T-helper 22 cell (primary cell): ENCODE results near the gene MIOX.
"Not testable (repeated sequence)": the region's sequence is repeated elsewhere in the genome, so short reads cannot be mapped to it uniquely, and the experiment has no call there.

Source experiments
- DNase-seq: peaks from one replicate; pipeline ENCODE4 v3.0.0-alpha.2; 2020; ENCODE audit warnings: low read depth

The MIOX gene

DNA sequence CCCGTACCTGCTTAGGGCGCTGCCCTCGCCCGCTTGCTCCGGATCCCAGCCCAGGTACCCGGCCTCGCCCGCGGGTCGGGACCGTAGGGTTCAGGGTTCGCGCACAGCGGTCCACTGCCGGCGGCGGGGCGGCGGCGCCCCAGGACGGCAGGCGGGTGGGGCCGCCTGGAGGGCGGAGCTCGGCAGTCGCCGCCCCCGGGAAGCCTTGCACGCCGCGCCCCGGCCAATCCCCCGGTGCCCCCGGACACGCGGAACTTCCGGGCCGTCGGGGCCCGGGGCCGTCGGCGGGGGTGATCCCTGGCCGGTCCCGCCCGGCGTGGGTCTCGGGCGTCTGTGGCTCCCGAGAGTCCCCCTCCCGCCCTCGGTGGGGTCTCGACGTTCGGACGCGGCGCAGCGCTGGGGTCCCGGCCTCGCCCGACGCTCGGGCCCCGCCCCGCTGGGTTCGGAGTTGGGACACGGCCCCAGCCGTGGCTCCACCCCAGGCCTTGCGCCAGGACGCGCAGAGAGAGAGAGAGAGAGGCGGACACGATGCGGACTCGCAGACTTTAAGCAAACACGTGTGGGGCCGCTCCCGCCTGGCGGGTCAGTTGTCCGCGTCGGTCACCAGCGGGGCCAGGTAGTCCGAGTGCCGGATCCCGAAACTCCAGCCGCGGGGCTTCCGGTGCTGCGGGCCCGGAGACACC is 43.4 kb downstream of the MIOX start, which contains the start of gene TYMP:
Gene TYMP, minus strand, starts transcription at position 116 of the 683 bp plus-strand sequence. CDS start 303 bp downstream, outside the sequence.
- peak; percentile 51 for DNase-seq

DNA sequence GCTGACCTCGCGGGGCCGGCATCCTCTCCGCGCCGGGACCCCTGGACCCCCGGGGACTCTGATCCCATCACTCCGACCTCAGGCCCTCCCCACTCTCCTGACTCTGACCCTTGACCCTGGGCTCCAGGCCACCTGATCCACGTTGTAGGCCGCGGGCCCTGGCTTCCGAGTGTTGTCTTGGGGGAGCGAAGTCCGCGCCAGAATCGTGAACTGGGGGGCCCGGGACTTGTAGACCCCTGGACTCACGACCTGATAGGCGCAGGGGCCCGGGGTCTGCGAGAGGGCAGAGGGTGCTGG is 43.9 kb downstream of the MIOX start:
- no peak for DNase-seq

DNA sequence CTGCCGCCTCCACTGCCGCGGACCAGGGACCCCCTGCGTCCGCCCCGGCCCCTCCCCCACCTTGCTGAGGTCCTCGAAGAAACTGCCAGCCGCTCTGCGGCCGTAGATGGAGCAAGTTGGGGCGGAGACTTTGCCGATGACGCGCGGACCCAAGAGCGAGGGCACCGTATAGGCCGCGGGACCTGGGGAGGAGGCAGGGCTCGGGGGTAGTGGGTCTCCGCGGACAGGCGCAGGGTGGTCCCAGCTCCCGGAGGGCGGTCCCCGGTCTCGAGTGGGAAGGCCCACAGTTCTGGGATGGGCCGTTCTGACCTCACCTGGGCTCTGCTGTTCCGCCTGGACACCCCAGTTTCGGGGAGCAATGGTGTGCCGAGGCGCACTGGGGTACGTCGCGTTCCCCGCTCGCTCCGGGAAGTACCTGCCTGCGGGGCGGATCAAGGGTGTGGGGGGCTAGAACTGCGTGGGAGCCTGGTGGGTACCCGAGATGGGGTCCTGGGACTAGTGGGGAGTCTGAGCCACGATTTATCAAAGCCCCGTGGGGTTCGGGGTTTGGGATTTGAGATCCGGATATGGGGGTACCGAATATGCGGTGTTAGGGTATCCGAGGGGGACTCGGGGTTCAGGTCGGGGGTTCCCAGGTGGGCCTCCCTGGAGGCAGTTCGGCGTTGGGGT is 44.4 kb downstream of the MIOX start:
- DNase-seq, result peak; percentile 59

DNA sequence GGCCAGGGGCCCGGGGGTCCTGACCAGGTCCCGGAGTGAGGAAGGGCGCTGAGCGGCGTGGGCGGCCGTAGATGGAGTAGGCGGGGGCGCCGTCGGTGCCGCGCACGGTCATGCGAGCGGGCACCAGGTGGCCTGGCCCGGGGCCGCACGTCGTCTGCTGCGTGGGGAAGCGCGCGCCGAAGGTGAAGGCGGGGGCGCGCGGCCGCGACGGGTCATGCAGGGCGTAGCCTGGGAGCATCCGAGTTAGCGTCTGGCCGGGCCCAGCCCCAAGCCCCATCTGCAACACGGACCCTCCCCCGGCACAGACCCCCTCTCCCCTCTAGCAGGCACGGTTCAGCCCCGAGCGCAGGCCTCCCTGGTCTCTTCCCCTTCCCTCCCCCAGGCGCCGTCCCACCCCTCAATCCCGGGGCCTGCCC is 44.9 kb downstream of the MIOX start:
- DNase-seq, result peak; percentile 25

DNA sequence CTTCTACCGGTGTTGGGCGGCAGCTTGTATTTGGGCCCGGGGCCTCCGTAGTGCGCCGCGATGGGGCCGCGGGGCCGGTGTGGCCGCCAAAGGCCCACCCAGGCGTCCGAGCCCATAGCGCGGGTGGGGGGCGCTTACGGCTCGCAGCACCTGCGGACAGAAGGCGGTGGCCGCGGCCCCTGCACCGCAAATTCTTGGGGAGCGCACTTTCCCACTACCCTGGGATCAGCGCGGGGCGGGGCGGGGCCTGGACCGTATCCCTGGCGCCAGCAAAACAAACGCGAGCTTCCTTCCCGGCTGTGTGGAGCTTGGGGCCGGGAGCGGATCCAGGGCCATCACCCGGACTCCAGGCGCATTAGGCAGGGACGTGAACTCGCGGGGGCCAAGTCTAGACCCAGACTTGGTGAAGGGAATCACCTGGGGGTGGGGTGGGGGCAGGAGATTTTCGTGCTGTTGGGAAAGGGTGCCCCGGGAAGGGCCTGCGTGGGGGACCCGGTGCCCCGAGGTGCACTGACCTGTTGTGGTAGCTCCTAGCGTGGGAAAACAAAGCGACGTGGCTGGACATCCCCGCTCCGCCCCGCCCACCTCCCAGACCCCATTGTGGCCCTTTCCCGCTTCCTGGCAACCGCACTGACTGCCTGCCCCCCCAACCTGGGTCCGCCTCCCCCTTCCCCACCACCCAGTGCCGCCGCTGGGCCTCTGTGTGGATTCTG is 45.5 kb downstream of the MIOX start:
- no peak for DNase-seq

DNA sequence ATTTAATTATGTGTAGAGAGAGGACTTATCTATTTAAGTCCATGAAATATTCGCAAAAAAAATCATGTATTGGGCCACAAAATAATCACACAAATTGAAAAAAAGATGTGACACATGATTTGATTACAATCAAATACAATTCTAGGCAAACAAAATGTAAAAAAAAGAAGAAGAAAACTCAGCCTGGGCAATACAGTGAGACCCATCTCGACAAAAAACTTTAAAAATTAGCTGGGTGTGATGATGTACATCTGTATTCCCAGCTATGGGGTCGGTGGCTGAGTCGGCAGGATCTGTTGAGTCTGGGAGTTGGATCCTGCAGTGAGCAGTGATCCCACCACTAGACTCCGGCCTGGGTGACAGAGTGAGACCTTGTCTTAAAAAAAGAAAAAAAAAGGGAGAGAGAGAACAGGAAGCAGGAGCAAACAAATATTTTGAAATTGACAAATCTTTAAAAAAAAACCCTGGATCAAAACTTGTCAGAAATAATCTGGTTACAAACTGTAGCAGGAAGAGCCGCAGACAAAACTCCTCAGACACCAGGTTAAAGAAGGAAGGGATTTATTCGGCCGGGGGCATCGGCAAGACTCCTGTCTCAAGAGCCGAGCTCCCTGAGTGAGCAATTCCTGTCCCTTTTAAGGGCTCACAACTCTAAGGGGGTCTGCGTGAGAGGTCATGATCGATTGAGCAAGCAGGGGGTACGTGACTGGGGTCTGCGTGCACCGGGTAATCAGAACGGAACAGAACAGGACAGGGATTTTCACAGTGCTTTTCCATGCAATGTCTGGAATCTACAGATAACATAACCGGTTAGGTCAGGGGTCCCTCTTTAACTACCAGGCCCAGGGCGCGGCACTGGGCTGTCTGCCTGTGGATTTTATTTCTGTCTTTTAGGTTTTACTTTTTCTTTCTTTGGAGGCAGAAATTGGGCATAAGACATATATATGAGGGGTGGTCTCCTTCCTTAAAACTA is 46.5 kb downstream of the MIOX start:
- no peak for DNase-seq

DNA sequence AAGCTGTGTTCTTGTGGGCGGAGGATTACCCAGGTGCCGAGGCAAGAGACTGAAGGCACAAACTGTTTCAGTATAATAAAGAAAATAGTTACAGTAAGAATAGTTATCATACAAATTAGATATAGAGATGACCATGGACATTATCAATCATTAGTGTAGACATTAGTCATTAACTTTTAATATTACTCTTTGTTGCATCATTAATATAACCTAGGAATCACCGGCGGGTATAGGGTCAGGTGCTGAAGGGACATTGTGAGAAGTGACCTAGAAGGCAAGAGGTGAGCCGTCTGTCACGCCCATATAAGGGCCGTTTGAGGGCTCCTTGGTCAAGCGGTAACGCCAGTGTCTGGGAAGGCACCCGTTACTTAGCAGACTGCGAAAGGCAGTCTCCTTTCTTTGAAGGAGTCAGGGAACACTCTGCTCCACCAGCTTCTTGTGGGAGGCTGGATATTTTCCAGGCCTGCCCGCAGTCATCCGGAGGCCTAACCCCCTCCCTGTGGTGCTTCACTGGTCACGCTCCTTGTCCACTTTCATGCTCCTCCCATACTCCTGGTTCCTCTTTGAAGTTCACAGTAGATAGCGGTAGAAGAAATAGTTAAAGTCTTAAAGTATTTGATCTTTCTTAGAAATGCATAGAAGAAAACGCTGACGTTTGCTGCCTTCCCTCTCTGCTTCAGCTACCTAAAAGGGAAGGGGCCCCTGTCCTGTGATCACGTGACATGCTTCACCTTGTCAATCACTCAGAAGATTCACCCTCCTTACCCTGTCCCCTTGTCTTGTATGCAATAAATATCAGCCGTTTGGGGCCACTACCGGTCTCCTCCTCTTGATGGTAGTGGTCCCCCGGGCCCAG is 47.4 kb downstream of the MIOX start:
- DNase-seq, result not testable (repeated sequence)

DNA sequence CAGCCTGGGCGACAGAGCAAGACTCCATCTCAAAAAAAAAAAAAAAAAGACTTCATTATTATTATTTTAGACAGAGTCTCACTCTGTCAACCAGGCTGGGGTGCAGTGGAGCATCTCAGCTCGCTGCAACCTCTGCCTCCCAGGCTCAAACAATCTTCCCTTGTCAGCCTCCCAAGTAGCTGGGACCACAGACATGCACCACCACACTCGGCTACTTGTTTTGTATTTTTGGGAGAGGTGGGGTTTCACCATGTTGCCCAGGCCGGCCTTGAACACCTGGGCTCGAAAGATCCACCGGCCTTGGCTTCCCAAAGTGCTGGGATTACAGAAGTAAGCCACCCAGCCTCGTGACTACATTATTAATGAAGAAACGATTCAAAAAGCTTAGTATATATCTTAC is 48.5 kb downstream of the MIOX start:
- no peak for DNase-seq

DNA sequence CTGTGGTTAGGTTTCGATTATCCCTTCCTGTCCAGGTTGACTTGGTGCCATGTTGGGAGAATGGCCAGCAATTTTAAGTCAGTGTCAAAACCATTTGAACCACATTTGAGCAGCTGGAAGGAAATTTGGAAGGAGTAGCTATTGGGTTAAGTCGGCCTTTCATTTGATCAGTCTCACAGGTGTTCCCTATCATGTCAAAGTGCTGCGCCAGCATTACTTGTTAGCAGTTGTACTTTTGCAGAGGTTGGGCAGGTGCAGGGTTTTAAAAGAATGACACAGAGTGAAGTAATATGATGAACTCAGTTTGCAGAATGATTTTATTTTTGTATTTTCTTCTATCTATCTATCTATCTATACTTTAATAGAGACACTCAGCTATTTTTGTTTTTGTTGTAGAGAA is 49.6 kb downstream of the MIOX start:
- DNase-seq, result no peak

DNA sequence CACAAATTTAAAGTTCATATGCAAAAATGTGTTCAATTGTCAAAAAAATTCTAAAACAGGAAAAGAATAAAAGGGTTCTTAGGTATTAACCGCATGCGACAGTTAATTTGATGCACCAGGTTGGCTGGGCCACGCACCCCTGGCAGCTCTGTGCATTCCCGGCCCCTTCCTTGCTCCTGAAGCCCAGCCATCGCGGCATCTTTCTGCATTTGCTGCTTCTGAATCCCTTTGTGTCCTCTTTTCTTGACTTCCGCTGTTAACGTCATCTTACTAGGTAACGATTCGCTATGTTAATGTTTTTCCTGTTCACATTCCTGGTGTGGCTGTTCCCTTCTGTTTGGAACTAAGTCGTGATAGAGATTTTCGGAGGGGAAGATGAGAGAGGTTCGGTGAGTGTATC is 51.1 kb downstream of the MIOX start:
- no peak for DNase-seq
